HG03139 (cell line): ENCODE measurements around the gene RMDN2.
A peak's percentile ranks its signal among the peaks of the same experiment; 100 is the strongest.

Experiments used
- ATAC-seq: cut with Tn5 transposase; IDR thresholded peaks from one replicate; pipeline ENCODE4 v1.9.1; 2021; ENCODE audit not compliant: unreplicated experiment

The RMDN2 gene, protein sequence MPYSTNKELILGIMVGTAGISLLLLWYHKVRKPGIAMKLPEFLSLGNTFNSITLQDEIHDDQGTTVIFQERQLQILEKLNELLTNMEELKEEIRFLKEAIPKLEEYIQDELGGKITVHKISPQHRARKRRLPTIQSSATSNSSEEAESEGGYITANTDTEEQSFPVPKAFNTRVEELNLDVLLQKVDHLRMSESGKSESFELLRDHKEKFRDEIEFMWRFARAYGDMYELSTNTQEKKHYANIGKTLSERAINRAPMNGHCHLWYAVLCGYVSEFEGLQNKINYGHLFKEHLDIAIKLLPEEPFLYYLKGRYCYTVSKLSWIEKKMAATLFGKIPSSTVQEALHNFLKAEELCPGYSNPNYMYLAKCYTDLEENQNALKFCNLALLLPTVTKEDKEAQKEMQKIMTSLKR

DNA sequence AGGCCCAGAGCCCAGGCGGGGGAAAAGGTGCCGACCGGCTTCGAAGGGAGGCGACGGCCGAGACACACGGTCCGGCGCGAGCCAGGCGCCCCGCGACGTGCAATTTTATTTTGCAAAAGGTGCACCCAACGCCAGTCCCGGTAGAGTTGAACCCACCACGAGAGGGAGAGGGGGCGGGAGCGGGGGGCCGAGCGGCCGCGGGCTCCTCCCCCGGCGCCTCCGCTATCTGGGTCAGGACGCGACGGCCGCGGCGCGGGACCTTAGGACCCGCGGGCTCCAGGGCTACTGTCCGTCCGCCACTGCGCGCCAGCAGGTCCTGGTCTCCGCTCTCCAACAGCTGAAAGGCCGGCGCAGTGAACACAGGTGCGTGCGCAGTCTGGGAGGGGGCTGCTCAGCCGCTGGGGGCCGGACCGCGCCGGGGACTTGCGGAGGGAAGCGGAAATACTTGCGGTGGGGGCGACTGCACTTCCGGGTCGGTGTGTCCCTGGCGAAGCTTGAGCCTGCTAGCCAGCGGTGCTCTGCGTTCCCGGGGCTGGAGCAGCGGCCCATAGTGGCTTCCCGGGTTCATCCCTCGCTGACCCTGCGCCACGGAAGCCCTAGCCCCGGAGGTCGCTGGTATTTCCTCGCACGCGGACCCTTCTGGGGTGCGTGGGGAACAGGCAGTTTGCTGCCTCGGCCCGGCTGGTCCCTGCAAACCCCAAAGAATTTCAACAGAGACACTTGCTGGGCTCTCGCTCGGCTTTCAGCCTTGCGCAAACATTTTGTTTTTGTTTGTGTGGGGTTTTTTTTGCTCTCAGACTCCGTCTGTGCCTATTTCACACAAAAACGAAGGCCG lies at the start of gene RMDN2:
Gene RMDN2 (plus strand): TSS at position 225 of the 835 bp plus-strand sequence. CDS start 3,991 bp downstream, outside the sequence.
- peak; percentile 81 for ATAC-seq

DNA sequence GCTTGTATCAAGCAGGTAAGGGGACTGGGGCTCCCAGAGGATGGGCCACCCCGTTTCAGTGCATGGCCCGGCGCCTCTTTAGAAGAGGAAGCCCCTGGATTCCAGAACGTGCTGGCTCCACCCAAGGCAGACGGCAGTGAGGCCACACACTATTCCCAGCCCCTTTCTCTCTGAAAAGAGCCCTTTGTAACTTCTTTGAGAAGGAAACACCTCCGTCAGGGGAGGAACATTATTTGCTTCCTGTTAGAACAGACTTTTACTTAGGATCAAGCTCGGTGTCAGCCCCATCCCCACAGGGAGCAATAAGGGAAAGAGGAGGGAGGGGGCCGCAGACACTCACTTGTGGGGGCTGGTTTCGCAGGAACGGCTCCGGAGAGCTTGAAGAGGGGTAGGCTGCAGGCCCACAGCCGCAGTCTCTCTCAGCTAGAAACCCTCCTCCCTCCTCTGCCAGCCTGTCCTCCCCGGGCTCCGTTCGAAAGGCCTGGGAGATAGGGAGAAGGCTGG lies 49.6 kb upstream of the RMDN2 start:
- ATAC-seq: no peak

DNA sequence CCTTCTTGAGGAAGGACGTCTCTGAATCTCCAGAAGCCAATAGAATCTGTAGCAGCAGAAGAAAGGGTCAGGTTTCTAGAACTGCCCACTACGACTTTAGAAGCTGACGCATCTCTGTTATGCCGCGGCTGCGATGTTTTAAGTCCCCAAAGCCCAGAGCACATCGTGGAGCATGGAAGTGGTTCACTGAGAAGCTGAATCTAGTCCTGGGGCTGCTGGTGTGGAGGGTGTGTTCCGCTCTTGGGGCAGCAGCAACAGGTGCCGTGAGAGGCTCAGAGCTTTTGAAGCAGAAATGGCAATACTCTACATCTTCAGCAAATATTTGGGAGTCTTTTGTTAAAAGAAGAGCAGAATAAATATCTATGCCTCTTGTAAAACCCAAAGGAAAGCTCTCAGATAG lies 48.9 kb upstream of the RMDN2 start:
- no peak for ATAC-seq

DNA sequence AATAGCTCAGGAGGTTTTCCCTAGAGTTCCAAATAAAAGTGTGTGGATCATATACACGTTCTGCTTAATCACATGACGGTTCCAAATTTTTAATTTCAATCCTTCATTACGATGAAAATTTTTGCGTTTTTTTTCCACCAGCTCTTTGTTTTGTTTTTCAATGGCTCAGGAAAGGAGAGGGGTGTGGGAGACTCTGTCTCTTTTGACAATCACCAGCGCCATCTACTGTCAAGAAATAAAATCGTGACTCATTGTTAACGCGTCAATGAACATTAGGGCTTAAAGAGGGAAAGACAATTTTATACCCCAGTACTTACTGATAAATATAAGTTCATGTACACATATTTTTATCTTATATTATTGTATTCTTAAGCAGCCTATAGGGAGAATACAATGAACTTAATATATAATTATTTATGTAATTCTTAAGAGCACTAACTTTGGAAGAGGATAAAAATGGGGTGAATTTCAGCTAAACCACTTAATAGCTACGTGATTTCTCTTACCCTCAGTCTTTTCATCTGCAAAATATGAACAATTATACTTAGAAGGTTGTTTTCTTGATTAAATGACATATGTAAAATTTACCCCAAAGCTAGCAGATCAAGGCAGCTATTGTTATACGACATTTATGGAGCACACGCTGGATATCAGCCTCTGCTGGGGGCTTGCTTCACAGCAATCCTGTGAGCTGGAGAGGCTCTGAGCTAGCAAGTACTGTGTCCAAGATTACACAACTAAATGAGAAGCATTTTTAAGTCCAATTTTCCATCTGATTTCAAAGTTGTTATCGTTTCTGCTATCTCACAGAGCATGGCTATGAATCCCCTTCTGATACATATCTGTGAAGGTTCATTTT lies 47.4 kb upstream of the RMDN2 start:
- ATAC-seq: no peak

DNA sequence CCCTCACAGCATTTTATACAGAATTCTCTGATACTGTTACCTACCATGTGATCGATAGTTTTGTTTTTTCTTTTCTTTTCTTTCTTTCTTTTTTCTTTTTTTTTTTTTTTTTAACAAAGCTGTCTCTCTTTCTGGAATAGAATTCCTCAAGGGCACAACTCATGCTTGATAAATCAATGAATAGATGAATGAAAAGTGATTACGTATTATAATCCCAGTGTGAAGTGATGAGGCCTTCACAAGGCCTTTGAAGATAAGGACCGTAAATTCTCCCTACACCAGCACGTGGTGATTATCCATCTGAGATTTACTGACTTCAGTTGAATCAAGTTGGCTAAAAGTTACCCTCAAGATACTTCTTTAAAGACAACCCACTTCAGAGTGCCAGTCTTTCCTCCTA lies 46.6 kb upstream of the RMDN2 start:
- ATAC-seq: no peak

DNA sequence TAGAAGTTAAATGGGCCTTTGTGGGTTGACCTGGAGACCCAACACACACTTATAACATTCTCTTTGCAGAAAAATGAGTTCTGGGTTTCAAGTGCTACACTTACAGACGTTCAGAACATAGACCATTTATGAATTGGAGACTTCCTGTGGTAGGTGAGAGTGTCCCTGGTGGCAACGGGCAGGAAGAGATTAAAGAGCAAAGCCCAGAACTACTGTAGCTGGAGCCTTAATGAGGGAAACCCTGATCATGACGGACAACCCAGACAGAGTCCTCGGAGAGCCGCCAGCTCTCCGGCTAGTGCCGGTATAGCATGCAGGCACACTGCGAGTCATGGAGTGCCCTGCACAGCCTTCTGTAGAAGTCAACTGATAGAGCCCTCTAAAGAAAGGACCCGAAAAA lies 44.5 kb upstream of the RMDN2 start:
- no peak for ATAC-seq

DNA sequence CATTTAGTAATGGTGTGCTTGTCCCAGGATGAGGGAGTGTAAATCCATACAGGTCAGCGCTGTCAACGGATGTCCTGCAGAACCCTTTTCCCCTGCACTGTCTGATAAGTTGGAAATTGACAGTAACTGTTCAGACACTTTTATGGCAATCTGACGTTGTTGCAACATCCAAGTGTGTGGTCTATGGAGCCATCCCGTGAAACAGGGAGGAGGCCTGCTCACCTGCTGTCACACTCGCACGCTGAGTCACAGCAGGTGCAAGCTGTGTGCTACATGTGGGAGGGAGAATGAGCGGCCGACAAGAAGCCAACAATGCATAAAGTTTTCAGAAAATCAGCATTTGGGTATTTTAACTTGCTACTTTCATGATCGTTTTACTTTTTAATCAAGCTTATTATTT lies 43.7 kb upstream of the RMDN2 start:
- no peak for ATAC-seq

DNA sequence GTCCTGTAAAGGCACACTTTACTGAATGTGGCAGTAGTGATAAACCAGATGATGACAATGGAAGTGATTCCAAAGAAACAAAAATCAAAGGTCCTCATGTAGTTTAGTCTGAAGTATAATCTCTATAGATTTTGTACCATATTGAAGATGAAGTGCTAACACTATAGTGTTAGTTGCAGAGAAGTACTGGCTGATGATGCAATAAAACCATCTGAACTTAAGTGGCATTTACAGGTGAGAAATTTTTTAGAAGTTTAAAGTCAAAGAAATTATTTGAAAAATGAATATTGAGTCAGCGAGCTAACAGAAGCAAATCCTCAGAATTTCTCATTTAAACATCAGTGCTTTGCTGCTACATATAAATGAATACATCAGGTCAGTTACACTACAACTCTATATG lies 43.1 kb upstream of the RMDN2 start:
- no peak for ATAC-seq

DNA sequence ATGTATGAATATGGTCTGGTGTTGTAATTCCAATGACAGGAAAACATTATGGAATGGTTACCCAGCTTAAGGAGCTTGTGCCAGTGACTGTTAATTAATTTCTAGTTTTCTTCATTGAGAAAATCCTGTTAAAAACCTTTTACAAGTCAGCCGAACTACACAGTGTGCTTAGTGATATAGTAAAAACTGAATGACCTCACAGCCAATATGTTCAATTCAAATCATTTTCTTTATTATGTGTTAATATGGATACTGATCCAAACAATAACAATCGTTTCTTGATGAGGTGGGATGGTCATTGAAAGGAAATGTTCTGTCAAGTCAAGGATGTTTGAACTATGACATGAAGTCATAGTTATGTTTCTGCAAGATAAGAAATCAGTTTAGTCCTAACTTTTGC lies 41.6 kb upstream of the RMDN2 start:
- ATAC-seq: no peak

DNA sequence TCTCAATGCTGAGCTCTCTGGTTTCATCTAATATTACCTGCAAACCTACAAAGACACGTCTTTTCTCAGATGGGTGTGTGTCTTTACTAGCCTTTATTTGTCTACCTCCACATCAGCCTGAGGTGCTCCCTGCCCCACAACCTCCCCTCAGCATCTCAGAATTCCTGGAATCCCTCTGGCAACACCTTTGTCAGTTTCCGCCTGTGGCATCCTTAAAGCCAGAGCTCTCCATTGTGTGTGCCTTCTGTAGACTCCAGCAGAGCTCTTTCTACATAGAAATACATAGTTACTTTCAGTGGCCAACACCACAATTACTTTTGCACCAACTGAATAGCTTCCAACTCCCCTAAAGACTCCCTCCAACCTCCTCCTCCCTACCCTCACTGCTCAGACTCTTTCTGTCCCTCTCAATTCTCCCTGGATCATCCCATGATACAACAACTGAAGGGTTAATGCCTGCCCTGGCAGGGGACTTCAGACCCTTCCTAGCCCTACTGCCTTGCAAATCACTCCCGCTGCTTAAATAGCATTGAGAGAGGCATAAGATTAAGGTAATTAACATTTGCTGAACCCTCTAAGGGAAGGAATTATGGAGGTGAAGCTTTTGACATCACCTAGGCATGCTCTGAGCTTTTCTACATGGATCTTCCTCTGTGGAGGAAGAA lies 39.6 kb upstream of the RMDN2 start:
- ATAC-seq: no peak

DNA sequence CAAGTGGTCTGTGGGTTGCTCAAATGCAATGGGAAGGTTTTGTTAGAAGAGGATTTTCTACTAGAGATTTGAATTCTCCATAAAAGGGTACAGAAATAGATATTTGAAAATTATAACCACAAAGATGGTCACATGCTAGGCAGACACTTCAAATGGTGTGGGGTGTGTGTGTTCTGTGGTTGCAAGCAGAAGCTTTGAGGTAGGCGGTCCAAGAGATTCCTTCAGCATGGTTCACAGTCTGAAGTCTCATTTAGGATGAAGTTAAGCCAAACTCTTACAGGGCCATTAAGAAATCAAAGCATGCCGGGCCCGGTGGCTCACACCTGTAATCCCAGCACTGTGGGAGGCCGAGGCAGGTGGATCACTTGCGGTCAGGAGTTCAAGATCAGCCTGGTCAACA lies 38.3 kb upstream of the RMDN2 start:
- no peak for ATAC-seq

DNA sequence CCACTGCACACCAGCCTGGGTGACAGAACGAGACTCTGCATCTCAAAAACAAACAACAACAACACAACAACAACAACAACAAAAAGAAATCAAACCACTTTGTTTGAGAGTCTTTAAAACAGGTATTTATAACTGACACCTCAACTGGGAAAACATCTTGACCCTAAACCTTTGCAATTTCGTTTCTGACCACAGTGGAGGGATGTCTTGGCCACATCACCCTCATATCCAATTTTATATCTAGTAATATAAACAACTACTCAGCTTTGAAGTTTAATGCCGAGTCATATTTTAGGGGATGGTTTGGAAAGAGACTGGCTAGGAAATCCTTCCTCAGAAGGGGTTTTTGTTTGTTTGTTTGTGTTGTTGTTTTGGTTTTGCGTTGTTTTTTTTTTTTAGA lies 37.8 kb upstream of the RMDN2 start:
- no peak for ATAC-seq

DNA sequence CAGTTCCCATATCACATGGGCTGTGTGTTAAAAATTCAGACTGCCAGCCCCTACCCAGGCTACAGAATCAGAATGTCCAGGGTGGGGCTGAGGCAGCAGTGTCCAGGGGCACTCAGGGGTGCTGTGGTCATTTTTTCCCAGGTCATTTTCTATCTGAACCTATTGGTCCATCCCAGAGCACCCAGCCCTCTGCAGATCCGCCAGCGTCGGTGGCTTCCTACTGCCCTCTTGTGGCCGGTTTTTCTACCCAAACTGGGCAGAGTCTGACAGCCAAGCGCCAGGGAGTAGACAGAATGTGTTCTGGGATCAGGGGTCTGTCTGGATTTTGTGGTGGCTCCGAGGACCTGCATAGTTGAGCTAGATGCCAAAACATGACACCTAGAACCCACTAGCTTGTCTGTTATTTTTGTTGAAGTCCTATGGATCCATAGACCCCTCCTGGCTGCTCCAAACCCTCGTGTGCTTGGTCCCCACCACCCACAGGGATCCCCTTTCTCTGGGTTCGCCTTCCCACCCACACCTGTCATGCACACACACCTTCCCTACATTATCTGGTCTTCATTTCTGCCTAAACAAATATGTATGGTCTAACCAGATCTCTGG lies 34.1 kb upstream of the RMDN2 start:
- ATAC-seq: no peak

DNA sequence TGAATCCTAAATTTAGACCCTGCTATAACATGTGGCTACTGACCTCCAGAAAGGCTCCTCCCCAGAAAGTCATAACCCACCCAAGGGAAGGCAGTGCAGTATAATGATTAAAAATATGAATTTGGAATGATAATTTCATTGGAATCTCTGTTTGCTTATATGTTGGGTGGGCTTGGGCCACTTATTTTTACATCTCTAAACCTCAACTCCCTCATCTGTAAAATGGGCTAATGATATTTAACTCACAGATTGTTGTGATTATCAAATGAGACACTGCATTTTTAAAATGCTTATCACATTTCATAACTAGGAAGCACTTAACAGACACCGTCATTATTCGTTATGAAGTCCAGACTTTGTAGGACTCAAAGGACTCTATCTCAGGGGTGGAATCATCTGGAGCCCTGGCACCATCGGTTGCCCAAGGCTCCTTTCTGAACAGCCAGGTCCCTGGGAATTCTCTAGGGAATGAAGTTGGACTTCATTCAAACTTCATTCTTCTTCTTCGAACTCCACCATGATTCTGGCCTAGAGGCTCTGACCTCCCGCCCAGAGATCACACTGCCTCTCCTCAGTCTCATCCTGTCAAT lies 33.1 kb upstream of the RMDN2 start:
- ATAC-seq: no peak

DNA sequence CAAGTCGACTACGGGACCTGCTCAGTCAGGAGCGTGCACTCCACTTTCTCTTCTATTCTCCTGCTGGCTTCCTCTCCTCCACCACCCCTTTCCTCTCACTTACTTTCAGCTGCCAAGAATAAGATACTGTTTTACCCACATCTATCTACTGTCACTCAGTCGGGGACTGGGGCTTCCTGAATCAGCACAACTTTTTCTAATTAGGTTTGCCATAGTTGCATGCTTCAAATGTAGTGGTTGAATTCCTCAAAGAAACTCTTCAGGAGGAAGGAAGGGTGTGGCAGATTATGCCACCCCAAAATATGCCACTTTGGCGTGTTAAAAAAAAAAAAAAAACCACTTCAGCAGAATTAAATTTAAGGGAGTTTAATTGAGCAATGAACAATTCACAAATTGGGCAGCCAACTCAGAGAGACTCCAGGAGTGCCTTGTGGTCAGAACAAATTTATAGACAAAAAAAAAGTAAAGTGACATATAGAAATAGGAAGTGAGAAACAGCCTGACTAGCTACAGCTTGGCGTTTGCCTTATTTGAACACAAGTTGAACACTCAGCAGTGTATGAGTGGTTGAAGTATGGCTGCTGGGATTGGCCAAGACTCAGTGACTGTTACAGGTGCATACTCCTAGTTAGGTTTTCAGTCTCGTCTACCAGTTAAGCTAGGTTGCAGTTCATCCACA lies 32.5 kb upstream of the RMDN2 start:
- peak; percentile 73 for ATAC-seq

DNA sequence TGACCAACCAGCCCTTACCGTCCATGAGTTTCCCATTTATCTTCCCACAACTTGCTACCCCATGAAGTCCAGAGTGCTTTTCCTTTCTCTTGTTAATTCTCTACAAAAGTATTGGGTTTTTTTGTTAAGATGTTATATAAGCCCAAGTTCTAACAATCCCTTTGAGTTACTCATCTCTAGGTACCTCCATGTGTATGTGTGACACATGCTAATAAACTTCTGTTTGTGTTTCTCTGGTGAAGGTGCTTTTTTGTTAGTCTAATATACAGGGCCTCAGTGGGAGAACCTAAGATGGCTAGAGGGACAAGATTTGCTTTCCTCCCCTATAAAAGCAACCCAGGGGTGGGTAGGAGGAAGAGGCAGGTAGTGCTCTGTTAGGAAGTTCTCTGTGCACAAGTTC lies 31.8 kb upstream of the RMDN2 start:
- ATAC-seq: no peak

DNA sequence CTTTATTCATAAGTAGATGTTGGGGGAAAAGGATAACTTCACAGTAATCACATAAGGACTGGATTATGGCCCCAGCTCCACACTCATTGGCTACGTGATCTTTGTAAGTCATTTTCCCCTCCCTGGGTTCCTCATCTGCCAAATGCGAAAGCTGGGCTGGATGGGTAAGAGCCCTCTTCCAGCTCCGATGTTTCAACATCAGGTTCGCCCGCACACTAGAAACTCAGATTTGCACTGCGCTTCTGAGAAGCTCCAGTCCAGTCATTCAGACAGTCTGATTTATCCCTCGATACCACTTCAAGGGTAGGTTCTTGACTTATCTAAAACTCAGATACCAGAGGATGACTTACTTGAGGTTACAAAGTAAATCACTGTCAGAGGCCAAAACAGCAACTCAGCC lies 31.0 kb upstream of the RMDN2 start:
- ATAC-seq: no peak

DNA sequence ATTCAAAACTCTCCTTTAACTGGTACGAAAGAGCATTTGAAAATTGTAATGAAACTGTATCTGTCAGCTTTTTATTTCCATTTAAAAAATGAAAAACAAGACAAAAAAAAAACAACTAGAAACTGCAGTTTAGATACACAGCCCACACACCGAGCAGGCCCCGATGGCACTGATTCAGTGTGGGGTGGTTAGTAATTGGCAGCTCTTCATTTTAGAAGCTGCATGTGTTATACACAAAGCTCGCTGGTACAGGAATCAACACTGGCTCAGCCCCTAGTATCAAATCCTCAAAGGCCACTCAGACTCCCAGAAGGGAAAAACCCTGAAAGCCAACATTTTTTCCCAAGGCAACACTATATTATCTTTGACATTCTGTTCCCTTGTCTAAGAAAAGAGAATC lies 30.5 kb upstream of the RMDN2 start:
- no peak for ATAC-seq

DNA sequence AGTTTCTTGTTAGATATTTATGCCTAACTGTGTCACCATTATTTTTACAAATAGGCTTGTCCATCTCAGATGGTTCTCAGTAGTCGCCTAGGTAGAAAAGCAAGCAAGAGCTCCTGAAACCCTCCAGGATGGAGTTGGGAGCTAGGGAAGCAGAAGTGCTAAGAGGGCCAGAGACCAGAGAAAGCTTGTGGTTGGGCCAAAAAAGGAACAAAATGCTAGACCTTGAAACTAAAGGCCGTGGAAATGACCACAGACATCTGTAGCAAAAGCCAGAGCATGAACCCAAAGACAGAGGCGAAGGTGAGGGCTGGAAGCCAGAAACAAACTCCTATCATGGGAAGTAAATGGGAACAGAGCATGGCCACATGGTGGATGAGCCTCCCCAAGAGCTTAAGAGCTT lies 29.9 kb upstream of the RMDN2 start:
- ATAC-seq: no peak
